Tibial nerve (tissue), 4 donors: Measurements from ENCODE around the gene SORCS2. TPM values are rescaled to one million over a fixed set of nuclear protein-coding genes. Genes with fewer than 3 reads are reported as not detected.

ENCODE experiments used
- DNase-seq, 2 donors: peaks; one replicate each; pipeline ENCODE4 v3.0.0-alpha.2; 2019; ENCODE audit warnings: low spot score in 2 of 2
- H3K27ac ChIP-seq, 4 donors: fragments of 200-600 bp; sonication (generic) in 3 of 4; one replicate each; pipeline ENCODE4 v1.5.1; 2017 to 2019; ENCODE audit warnings: mild to moderate bottlenecking in 1 of 4
- H3K27me3 ChIP-seq, 2 donors: fragments of 200-600 bp; sonication (generic) in 1 of 2; one replicate each; pipeline versions ENCODE4 v1.5.1 to v1.6.0; 2017 to 2019
- H3K36me3 ChIP-seq, 3 donors: fragments of 200-600 bp; sonication (generic); one replicate each; pipeline ENCODE4 v1.5.1; 2018 to 2019
- H3K4me1 ChIP-seq, 4 donors: fragments of 200-600 bp; sonication (generic) in 3 of 4; one replicate each; pipeline ENCODE4 v1.5.1; 2017 to 2019
- H3K4me3 ChIP-seq, 4 donors: fragments of 200-600 bp; sonication (generic) in 3 of 4; one replicate each; pipeline ENCODE4 v1.5.1; 2017 to 2019; ENCODE audit warnings: mild to moderate bottlenecking in 1 of 4, moderate library complexity in 1 of 4
- H3K9me3 ChIP-seq, 4 donors: fragments of 200-600 bp; sonication (generic) in 3 of 4; one replicate each; pipeline ENCODE4 v1.5.1; 2017 to 2019
- EP300 ChIP-seq, 2 donors: sonication (generic); formaldehyde crosslinking; IDR thresholded peaks; one replicate each; pipeline ENCODE4 v1.6.1; 2017; ENCODE audit warnings: antibody characterized with exemption in 2 of 2, mild to moderate bottlenecking in 1 of 2
- POLR2A ChIP-seq, 2 donors: fragments of 450-650 bp; IDR thresholded peaks; one replicate each; pipeline ENCODE4 v1.6.1; 2017; ENCODE audit warnings: antibody characterized with exemption in 2 of 2, mild to moderate bottlenecking in 2 of 2, moderate library complexity in 2 of 2
- WGBS, 2 donors: methylation state at CpG; one replicate each; pipeline ENCODE4 v1.1.5; 2018; 5-methylcytosine and 5-hydroxymethylcytosine counted together
- total RNA-seq, 4 donors: library from RNA; depleted of rRNA; stranded (reverse); fragments of >200 nt; gene quantifications; one replicate each; pipeline ENCODE4 v1.1.0, GENCODE V29; 2016
- TF ChIP-seq, protein P1 (sequence below), 5 experiments: fragments of 200-600 bp in 3 of 5; fragments of 450-650 bp in 2 of 5; sonication (generic) in 3 of 5; IDR thresholded peaks; one replicate each; pipeline ENCODE4 v1.5.1; 2016 to 2019; ENCODE audit warnings: antibody characterized with exemption in 5 of 5, mild to moderate bottlenecking in 3 of 5, moderate library complexity in 2 of 5

Gene SORCS2
- total RNA-seq, 4 donors from 2014 or later, result 15.6 to 48.9 (median 38.3) TPM

- H3K4me3 ChIP-seq, result no peak overlapping the region
- H3K27me3 ChIP-seq, result no peaks in the 10 kb centered on the region
- peaks cover 0 to 44% (median 3%) of the 10 kb centered on the region in 4 donors for H3K4me1 ChIP-seq
- WGBS, 2 donors, result 48 to 62% methylated on average over 15 to 17 of the region's 17 CpGs
- peaks cover 0 to 7% (median 0%) of the 10 kb centered on the region in 3 donors for H3K36me3 ChIP-seq
- DNase-seq, result peak; percentile 81 to 84
- H3K27ac ChIP-seq, result peak overlapping the region in 1 of 4 donors; percentile 41
- TF ChIP-seq POLR2A (IDR thresholded peaks at IDR 0.05), result no peak
- TF ChIP-seq, protein P1, sequence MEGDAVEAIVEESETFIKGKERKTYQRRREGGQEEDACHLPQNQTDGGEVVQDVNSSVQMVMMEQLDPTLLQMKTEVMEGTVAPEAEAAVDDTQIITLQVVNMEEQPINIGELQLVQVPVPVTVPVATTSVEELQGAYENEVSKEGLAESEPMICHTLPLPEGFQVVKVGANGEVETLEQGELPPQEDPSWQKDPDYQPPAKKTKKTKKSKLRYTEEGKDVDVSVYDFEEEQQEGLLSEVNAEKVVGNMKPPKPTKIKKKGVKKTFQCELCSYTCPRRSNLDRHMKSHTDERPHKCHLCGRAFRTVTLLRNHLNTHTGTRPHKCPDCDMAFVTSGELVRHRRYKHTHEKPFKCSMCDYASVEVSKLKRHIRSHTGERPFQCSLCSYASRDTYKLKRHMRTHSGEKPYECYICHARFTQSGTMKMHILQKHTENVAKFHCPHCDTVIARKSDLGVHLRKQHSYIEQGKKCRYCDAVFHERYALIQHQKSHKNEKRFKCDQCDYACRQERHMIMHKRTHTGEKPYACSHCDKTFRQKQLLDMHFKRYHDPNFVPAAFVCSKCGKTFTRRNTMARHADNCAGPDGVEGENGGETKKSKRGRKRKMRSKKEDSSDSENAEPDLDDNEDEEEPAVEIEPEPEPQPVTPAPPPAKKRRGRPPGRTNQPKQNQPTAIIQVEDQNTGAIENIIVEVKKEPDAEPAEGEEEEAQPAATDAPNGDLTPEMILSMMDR (IDR thresholded peaks at IDR 0.05), result no peak
- TF ChIP-seq EP300 (IDR thresholded peaks at IDR 0.05), result no peak
- no peaks in the 10 kb centered on the region for H3K9me3 ChIP-seq
These were observed 64.9 kb downstream of the SORCS2 start for GRCh38 chr4:7256984-7257810.

- Histone ChIP-seq H3K4me1 (peaks cover 0 to 32% (median 3%) of the 10 kb centered on the region in 4 donors), H3K4me3 (no peak overlapping the region), H3K27ac (no peak overlapping the region), H3K9me3 (no peaks in the 10 kb centered on the region), H3K36me3 (peaks cover 0 to 7% (median 0%) of the 10 kb centered on the region in 3 donors), H3K27me3 (no peaks in the 10 kb centered on the region)
- TF ChIP-seq, protein P1 (IDR thresholded peaks at IDR 0.05), result no peak
- no peak for TF ChIP-seq POLR2A (IDR thresholded peaks at IDR 0.05)
- no peak for TF ChIP-seq EP300 (IDR thresholded peaks at IDR 0.05)
- WGBS, 2 donors, result 90 to 91% methylated on average over 7 of the region's 7 CpGs
- no peak for DNase-seq
These were observed 66.7 kb downstream of the SORCS2 start for GRCh38 chr4:7259039-7259438.

DNA sequence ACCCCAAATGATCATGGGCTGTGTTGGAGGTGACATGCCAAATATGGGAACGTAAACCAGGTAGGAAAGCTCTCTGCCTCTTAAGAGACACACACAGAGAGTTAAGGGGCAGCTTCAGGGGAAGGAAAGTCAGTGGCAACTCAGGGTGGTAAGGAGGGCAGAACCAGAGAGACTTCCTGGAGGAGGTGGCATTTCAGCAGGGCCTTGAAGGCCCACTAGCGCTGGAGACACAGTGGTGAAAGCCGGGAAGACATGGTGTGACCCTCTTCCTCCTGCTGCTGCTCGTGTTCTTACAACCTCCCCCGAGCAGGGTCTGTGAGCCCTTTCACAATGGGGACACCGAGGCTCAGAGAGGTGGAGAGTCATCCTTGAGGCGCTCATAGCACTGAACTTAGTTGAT, 68.2 kb downstream of the SORCS2 start:
- Histone ChIP-seq H3K9me3 (no peaks in the 10 kb centered on the region), H3K4me3 (no peak overlapping the region), H3K36me3 (peaks cover 0 to 7% (median 0%) of the 10 kb centered on the region in 3 donors), H3K27me3 (no peaks in the 10 kb centered on the region), H3K4me1 (peaks cover 0 to 22% (median 3%) of the 10 kb centered on the region in 4 donors), H3K27ac (no peak overlapping the region)
- DNase-seq, result no peak
- TF ChIP-seq, protein P1 (IDR thresholded peaks at IDR 0.05), result no peak
- TF ChIP-seq EP300 (IDR thresholded peaks at IDR 0.05) (no peak), POLR2A (IDR thresholded peaks at IDR 0.05) (no peak)
- WGBS, 2 donors, result 86 to 91% methylated on average over 7 of the region's 7 CpGs

DNA sequence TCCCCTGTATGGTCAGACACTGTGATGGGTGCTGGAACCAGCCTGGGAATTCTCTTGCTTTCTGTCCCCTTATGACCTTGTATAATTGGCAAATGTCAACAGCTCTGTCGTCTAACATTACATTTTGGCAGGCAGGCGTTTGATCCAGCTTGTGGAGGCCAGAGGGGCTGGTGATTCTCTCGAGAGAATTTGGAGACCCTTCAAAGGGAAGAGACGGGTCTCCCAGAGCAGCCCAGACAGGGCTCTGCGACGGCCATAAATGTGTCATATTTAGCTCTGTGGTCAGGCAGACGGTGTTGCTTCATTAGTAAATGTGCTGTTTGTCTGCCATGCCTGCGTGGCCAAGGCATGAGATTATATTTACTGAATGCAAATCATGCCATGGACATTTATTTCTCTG, 68.7 kb downstream of the SORCS2 start:
- no peak for TF ChIP-seq POLR2A (IDR thresholded peaks at IDR 0.05)
- TF ChIP-seq, protein P1 (IDR thresholded peaks at IDR 0.05), result no peak
- TF ChIP-seq EP300 (IDR thresholded peaks at IDR 0.05), result no peak
- Histone ChIP-seq H3K4me1 (peaks cover 0 to 20% (median 3%) of the 10 kb centered on the region in 4 donors), H3K4me3 (no peak overlapping the region), H3K36me3 (peaks cover 0 to 7% (median 0%) of the 10 kb centered on the region in 3 donors), H3K27ac (no peak overlapping the region), H3K9me3 (no peaks in the 10 kb centered on the region), H3K27me3 (no peaks in the 10 kb centered on the region)
- 37 to 51% methylated on average over 8 of the region's 8 CpGs for WGBS, 2 donors
- DNase-seq, result no peak

DNA sequence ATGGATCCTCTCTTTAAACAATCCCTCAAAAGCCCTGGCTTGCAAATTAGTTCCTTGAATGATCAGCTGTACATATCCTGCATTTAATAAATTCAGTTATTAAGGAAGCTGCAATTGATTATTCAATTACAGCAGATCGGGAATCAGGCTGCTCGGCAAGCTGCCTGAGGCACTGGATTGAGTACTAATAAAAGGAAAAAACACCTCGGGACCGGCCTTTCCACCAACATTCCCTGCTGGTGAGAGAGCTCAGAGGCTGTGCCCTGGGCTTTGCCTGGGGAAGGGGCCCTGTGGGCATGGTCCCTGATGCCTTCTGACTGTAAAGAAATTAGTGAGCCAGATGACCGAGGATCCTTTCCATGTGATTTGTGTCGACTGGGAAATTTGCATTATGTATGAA, 69.2 kb downstream of the SORCS2 start:
- Histone ChIP-seq H3K4me3 (no peak overlapping the region), H3K9me3 (no peaks in the 10 kb centered on the region), H3K27ac (no peak overlapping the region), H3K27me3 (no peaks in the 10 kb centered on the region), H3K36me3 (peaks cover 0 to 7% (median 0%) of the 10 kb centered on the region in 3 donors), H3K4me1 (peaks cover 0 to 15% (median 2%) of the 10 kb centered on the region in 4 donors)
- 74 to 75% methylated on average over 6 of the region's 6 CpGs for WGBS, 2 donors
- DNase-seq, result no peak
- no peak for TF ChIP-seq POLR2A (IDR thresholded peaks at IDR 0.05)
- TF ChIP-seq, protein P1 (IDR thresholded peaks at IDR 0.05), result no peak
- TF ChIP-seq EP300 (IDR thresholded peaks at IDR 0.05), result no peak
